GM18867 (cell line): Measurements from ENCODE around the gene SGCE.
"Not testable (repeated sequence)": the region's sequence is repeated elsewhere in the genome, so short reads cannot be mapped to it uniquely, and the experiment has no call there.

Experiments used
- ATAC-seq: cut with Tn5 transposase; IDR thresholded peaks from one replicate; pipeline ENCODE4 v1.9.1; 2021; ENCODE audit warnings: mild to moderate bottlenecking, moderate library complexity; ENCODE audit not compliant: unreplicated experiment

Gene SGCE, protein sequence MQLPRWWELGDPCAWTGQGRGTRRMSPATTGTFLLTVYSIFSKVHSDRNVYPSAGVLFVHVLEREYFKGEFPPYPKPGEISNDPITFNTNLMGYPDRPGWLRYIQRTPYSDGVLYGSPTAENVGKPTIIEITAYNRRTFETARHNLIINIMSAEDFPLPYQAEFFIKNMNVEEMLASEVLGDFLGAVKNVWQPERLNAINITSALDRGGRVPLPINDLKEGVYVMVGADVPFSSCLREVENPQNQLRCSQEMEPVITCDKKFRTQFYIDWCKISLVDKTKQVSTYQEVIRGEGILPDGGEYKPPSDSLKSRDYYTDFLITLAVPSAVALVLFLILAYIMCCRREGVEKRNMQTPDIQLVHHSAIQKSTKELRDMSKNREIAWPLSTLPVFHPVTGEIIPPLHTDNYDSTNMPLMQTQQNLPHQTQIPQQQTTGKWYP

DNA sequence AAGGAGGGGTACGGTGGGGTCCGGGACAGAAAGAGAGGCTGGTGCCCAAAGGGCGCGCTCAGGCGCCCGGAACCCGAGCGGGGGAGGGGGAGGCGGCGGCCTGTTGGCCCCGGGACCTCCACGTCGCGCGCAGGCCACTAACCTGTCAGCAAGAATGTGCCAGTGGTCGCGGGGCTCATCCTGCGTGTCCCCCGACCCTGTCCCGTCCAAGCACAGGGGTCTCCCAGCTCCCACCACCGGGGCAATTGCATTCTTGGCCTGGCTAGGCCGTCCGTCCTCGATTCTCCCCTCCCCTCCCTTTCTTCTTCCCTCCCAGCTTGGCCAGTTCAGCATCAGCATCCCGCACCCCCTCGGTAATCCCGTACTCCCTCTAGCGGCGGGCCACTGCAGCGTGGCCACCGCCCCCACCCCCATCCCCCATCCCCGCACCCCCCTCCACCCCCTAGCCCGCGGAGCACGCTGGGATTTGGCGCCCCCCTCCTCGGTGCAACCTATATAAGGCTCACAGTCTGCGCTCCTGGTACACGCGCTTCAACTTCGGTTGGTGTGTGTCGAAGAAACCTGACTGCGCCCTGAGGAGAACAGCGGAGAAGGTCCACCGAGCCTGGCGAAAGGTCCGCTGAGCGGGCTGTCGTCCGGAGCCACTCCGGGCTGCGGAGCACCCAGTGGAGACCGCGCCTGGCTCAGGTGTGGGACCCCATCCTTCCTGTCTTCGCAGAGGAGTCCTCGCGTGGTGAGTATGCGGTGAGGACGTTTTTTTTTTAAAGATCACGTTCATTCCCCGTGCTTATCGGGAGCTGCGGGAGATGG is at the start of gene SGCE:
TSS of gene SGCE (minus strand) at position 286 of the 810 bp plus-strand sequence. CDS start at position 251, 35 bp downstream.
- peak; percentile 19 for ATAC-seq

DNA sequence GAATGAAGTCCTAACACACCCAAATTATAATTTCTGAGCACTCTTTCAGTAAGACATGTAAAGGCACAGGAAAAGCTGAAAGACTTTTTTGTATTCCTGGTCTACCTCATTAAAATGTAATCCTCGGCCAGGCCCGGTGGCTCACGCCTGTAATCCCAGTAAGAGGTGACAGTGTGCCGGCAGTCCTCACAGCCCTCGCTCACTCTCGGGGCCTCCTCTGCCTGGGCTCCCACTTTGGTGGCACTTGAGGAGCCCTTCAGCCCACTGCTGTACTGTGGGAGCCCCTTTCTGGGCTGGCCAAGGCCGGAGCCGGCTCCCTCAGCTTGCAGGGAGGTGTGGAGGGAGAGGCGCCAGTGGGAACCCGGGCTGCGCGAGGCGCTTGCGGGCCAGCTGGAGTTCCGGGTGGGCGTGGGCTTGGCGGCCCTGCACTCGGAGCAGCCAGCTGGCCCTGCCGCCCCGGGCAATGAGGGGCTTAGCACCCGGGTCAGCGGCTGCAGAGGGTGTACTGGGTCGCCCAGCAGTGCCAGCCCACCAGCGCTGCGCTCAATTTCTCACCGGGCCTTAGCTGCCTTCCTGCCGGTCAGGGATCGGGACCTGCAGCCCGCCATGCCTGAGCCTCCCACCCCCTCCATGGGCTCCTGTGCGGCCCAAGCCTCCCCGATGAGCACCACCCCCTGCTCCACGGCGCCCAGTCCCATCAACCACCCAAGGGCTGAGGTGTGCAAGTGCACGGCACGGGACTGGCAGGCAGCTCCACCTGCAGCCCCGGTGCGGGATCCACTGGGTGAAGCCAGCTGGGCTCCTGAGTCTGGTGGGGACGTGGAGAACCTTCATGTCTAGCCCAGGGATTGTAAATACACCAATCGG is 49.5 kb upstream of the SGCE start:
- not testable (repeated sequence) for ATAC-seq

DNA sequence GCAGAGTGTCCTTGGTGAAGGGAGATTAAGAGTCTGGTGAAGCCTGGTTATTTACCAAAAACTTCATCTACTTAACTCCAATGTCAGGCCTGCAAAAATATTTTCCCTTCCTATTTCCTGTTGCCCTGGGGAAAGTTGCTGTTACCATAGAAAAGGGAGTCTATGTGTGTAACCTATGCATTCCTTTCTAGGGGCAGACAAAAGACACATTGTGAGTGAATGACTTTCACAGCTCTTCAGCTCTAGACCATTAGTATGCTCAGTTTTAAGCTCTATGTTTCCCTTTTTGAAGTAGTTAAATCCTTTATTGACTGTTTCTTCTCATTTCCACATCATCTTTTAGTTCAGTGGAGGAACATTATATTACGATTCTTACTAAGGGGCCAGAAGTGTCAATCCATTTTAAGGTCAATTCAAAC is 45.6 kb upstream of the SGCE start:
- no peak for ATAC-seq

DNA sequence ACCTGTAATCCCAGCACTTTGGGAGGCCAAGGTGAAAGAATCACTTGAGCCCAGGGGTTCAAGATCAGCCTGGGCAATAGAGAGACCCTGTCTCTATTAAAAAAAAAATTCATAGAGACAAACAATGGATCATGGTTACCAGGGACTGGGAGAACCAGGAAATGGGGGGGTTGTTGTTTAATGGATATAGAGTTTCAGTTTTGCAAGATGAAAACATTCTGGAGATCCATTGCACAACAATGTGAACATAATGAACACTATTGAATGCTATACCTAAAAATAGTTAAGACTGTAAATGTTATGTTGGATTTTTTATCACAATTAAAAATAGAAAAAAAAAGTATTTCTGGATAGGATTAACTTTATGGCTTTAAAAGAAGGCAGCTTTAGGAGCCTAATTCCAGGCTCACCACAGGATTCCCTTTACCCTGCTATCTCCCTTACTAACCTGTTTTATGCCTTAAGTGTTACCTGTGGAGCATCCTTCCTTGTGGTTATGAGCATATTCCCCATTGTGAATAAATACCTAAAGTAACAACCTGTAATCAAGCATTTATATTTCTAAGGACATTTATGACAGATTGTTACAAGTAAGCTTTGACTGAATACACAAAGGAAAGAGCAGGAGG is 45.1 kb upstream of the SGCE start:
- ATAC-seq: no peak

DNA sequence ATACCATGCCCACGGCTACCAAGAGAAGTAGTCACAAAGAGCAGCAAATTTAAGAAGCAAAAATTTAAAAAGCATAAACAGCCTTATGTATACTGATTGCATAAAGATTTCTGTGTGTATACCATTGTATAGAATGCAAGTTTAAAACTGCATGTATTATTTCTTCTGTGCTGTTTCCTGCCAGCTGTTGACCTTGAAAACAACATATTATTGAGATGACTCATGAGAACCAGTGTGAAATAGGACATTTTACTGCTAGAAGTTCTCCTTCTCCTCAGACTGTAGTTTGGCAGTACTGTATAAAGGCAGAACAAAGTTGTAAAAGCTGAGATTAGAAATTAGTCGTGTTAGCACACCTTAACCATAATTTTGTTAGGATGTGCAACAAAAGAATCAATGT is 42.3 kb upstream of the SGCE start:
- no peak for ATAC-seq

DNA sequence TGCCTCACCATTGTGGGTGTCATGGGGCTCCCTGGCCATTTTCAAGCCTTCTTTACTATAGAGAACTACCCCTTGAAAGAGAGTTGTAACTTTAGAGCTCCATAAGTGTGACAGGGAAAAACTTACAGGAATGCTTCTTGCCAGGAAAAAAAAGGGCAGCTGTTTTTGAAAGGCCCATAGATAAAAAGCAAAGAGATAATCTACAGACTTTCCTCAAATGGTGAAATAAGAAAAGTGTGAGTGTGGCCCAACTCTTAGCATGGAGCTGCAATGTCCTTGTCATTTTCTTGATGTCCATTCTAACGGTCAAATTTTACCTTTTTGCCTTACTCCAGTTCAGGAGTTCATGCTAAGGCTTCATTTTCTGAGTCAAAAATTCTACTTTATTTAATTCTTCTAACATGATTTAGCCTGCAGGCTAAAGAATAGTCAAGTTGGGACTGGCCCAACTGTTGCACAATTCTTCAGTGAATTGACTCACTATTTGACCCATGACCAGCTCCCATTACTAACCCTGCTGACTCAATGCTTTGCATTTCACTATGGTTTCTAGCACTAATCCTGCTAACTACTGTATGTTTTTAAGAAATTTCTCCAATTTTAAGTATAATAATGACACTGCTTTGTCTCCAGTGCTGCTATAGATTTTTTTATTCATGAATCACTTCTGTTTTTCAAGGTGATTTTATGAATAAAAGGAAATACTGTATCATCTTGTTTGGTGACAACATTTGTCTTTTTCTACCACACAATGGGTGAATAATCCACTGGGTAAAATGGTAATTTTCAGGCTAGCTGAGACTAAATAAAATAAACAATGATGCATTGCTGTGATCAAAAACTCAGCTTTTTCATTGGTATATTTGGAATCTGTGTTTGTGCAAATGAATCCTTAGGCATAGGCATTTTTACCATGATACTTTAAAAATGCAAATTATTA is 41.4 kb upstream of the SGCE start:
- ATAC-seq: no peak

DNA sequence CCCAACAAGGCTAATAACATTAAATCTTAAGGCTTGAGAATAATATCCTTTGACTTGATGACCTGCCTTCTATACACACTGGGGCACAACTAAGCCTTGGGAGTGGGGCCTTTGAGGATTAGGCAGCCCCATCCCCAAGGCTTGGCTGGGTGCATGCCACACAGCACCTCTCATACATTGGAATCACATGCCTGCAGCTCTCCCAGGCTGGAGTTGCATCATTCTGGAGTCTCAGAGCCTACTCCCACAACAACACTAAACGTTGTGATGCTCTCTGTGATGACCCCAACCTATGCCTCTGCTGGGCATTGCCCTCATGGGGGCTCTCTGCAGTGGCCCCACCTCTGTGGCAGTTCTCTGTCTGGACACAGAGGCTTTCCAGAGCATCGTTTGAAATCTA is 31.9 kb upstream of the SGCE start:
- ATAC-seq: no peak

DNA sequence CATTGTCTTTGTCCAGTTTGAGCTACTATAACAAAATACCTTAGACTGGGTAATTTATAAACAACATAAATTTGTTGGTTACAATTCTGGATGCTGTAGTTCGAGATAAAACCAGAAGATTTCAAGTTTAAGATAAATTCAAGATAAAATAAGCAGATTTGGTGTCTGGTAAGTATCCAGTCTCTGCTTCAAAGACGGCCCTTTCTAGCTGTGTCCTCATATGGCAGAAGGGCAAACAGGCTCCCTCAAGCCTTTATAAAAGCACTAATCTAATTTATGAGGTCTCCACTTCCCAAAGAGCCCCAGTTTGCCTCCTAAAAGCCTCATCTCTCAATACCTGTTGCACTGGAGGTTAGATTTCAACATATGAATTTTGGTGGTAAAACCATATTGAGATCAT is 31.1 kb upstream of the SGCE start:
- ATAC-seq: no peak

DNA sequence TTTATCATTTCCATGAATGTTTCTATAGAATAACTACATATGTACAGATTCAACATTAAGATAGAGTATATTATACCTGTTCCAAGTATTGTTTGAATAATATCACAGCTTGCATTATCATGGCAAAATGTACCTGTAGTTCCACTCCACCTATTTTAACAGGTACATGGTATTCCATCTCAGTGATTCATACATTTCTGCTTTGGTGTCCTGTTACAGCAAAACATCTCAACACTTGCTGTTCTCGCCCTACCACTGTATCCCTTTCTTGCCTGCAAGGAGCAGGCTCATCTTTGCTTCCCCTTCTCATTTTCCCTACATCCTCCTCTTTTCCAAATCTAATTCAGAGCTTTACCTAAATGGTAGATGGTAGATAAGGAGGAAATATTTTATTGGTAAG is 27.1 kb upstream of the SGCE start:
- no peak for ATAC-seq

DNA sequence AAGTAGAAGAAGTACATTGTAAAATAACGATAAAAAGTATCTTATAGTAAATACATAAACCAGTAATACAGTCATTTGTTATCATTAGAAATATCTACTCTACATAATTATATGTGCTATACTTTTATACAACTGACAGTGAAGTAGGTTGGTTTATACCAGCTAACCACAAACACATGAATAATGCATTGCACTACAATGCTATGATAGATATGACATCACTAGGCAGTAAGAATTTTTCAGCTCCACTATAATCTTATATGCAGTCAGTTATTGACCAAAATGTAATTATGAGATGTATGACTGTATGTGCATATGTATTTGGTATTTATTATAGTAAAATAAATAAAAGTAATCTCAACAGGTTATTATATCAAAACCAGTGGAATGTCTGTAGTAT is 23.4 kb upstream of the SGCE start:
- no peak for ATAC-seq

DNA sequence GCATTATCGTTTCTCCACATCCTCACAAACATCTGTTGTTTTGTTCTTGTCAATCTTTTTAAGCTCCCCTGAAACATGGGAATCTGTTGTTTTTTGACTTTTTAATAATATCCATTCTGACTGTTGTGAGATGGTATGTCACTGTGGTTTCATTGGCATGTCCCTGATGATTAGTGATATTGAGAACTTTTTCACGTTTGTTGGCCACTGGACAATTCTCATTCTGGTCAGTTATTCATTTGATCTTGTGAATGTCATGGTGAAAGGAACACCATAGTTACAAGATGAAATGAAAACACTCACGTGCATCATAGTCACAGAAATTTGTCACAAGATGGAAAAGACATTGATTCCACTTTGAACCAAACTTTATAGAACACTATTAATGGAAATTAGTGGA is 20.5 kb upstream of the SGCE start:
- no peak for ATAC-seq

DNA sequence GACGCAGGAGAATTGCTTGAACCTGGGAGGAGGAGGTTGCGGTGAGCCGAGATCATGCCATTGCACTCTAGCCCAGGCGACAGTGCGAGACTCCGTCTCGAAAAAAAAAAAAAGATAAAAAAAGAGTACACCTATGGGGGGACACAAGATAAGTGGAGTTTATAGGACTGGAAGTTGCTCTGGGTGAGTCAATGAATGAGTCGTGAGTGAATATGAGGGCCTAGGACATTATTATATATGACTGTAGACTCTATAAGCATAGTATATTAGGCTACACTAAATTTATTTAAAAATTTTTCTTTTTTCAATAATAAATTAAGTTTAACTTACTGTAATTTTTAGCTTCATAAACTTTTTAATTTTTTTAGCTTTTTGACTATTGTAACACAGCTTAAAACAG is 19.4 kb upstream of the SGCE start:
- no peak for ATAC-seq

DNA sequence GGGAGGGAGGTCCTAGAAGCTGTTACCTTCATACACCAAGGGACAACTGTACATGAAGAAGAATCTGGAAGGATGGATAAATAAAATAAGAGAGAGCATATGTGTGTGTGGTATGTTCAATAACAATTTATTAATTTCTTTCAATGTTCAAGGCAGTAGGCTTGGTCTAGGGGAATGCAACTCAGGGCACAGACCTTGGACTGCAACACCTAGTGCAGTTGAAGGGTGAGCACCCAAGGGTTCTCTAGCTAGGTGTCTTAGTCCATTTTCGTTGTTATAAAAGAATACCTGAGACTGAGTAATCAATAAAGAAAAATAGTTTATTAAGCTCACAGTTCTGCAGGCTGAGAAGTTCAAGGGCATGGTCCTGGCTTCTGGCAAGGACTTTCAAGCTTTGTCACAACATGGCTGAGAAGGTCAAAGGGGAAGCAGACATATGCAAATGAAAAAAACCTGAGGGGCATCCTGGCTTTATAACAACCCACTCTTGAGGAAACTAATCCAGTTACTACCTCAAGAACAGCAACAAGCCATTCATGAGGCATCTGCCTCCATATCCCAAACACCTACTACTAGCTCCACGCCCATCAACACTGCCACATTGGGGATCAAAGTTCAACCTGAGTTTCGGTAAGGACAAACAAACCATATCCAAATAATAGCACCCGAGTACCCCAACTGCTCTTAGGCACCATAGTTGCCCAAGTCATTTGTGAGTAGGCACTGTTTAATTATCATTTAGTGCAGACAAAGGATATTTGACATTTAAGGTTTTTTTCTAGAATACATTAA is 15.7 kb upstream of the SGCE start:
- no peak for ATAC-seq

DNA sequence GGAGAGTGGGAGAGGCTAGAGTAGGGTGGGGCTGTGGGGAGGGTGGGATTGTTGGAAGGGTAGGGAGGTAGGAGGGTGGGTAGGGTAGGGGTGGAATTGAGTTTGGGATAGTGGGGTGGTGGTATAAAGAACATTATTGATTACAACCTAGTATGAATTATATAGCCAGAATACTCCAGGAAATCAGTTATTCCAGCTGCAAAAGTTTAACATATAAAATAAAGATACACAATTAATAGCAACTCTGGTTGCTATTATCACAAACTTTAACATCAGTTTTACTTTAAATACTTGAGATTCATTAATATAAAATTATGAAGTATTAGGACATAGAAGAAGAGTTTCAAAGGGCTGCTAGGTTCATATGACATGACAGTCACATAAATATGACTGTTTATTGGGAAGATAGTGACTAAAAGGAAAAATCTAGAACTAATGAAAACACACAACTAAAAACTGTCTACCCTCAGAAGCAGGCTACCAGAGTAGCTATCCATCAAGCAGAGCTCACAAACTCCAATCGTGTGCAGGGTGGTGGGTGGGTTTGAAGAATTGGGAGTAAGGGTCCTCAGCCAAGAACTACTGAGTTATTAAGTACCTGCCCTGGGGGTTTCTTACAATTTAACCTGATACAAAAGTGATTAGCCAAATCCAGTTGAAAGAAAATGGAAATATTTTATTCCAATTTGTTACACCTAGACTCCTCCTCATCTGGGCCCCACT is 14.0 kb upstream of the SGCE start:
- ATAC-seq: no peak

DNA sequence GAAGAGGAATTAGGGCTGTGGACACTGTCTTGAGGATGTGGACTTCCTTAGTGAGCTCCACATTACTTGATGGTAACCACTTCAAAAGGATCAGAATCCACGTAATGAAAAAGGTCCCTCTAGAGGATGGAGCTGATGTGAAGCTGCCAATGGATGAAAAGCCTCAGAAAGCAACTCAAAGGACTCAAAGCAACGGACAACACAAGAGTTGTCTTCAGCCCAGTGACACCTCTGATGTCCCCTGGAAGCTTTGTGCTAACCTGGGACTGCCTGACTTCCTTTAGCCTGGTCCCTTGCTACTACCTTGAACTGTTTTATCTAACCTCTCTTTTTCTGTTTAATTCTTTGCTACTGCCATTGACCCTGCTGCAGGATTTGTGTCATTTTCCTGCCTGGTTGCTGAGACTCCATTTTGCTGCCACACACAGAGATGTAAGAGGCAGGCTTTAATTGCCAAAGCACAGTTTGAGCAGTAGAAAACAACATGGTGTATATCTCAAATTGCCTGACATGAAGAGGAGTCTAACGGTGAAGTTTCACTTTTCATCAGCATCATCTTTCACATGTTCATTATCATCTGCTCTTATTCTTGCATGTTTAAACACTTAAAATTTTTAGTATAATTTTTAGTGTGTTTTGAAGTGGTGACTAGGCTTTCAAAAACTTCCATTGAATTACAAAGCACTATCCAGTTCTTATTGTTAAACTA is 11.1 kb upstream of the SGCE start:
- ATAC-seq: peak; percentile 51

DNA sequence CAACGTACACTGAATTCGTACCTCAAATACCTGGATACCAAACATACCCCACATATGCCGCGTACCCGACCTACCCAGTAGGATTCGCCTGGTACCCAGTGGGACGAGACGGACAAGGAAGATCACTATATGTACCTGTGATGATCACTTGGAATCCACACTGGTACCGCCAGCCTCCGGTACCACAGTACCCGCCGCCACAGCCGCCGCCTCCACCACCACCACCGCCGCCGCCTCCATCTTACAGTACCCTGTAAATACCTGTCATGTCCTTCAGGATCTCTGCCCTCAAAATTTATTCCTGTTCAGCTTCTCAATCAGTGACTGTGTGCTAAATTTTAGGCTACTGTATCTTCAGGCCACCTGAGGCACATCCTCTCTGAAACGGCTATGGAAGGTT is 9.5 kb upstream of the SGCE start:
- no peak for ATAC-seq

DNA sequence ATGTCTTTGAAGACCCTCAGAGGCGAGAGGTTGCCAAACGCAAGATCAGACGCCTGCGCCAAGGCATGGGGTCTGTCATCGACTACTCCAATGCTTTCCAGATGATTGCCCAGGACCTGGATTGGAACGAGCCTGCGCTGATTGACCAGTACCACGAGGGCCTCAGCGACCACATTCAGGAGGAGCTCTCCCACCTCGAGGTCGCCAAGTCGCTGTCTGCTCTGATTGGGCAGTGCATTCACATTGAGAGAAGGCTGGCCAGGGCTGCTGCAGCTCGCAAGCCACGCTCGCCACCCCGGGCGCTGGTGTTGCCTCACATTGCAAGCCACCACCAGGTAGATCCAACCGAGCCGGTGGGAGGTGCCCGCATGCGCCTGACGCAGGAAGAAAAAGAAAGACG is 8.1 kb upstream of the SGCE start:
- no peak for ATAC-seq

DNA sequence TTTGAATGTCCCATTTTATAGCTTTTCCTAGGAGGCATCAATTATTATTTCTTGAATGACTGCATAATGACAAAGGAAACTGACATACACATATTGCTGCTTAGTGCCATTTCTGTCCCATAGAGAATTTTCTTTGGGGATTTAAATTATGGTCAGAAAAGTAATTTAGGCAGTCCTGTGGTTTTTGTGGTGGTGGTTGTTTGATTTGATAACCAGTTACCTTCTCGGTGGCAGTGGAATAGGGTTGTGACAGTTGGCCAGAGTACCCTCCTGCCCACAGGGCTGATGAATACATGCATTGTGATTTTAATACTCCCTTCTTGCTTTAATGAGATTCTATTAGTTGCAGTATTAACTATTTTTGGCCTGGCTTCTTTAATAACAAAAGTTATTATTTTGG is 6.6 kb upstream of the SGCE start:
- ATAC-seq: no peak
